Measurements from ENCODE around the gene IARS1.

IARS1 gene

GRCh38 chr9:92289708-92290390 lies 3.6 kb downstream of the IARS1 start:
- peak; percentile 38 for DNase-seq (ENCODE audit: low read depth, low spot score)
- TF ChIP-seq CTCF (IDR thresholded peaks at IDR 0.05; ENCODE audit: insufficient read depth, low read length, missing control alignments) = no peak
- ChIA-PET CTCF (interaction anchor here (7.3 kb wide), 1 partner anchor 150 kb away, joined by 64 read pairs; no protein-coding TSS in a partner anchor), POLR2A (no interaction called here)
- H3K4me3 ChIP-seq (ENCODE audit: low read depth, low read length) = no peak overlapping the region

GRCh38 chr9:92279302-92279701 lies 14.2 kb downstream of the IARS1 start:
- TF ChIP-seq CTCF (IDR thresholded peaks at IDR 0.05; ENCODE audit: insufficient read depth, low read length, missing control alignments) = no peak
- no peak overlapping the region for H3K4me3 ChIP-seq (ENCODE audit: low read depth, low read length)
- ChIA-PET POLR2A (interaction anchor here (0.7 to 1.2 kb wide), 3 partner anchors 15 to 140 kb away, joined by 3 read pairs; no protein-coding TSS in a partner anchor), CTCF (interaction anchor here (0.8 to 5.5 kb wide), 10 partner anchors 9 to 160 kb away, joined by 3 to 53 read pairs (median 10); no protein-coding TSS in a partner anchor)
- no peak for DNase-seq (ENCODE audit: low read depth, low spot score)

- no peak for TF ChIP-seq CTCF (IDR thresholded peaks at IDR 0.05; ENCODE audit: insufficient read depth, low read length, missing control alignments)
- peak; percentile 41 for DNase-seq (ENCODE audit: low read depth, low spot score)
- H3K4me3 ChIP-seq (ENCODE audit: low read depth, low read length) = no peak overlapping the region
- POLR2A ChIA-PET = interaction anchor here (0.6 to 1.2 kb wide), 5 partner anchors 13 to 163 kb away, joined by 3 read pairs; no protein-coding TSS in a partner anchor
- CTCF ChIA-PET = interaction anchor here (0.6 to 5.5 kb wide), 12 partner anchors 10 to 188 kb away, joined by 3 to 53 read pairs (median 6); no protein-coding TSS in a partner anchor
These were observed 15.4 kb downstream of the IARS1 start for GRCh38 chr9:92278110-92278509.

GRCh38 chr9:92276331-92277032 lies 17.0 kb downstream of the IARS1 start:
- DNase-seq (ENCODE audit: low read depth, low spot score) = no peak
- TF ChIP-seq CTCF (IDR thresholded peaks at IDR 0.05; ENCODE audit: insufficient read depth, low read length, missing control alignments) = no peak
- POLR2A ChIA-PET = interaction anchor here (0.7 kb wide), 1 partner anchor 92 kb away, joined by 3 read pairs; no protein-coding TSS in a partner anchor
- CTCF ChIA-PET = interaction anchor here (1.2 to 5.5 kb wide), 6 partner anchors 9 to 358 kb away, joined by 3 to 53 read pairs (median 15); no protein-coding TSS in a partner anchor
- H3K4me3 ChIP-seq (ENCODE audit: low read depth, low read length) = no peak overlapping the region

GRCh38 chr9:92275541-92275940 lies 18.0 kb downstream of the IARS1 start:
- CTCF ChIA-PET = interaction anchor here (1.2 to 5.5 kb wide), 6 partner anchors 8 to 359 kb away, joined by 3 to 53 read pairs (median 11); no protein-coding TSS in a partner anchor
- POLR2A ChIA-PET = no interaction called here
- DNase-seq (ENCODE audit: low read depth, low spot score) = no peak

More at GRCh38 chr9:92275541-92275940, 18.0 kb downstream of the IARS1 start:
- H3K4me3 ChIP-seq (ENCODE audit: low read depth, low read length) = no peak overlapping the region
- no peak for TF ChIP-seq CTCF (IDR thresholded peaks at IDR 0.05; ENCODE audit: insufficient read depth, low read length, missing control alignments)
